Measurements from ENCODE around the gene CDH16.
A peak's percentile ranks its signal among the peaks of the same experiment; 100 is the strongest.
"Not testable (repeated sequence)": the region's sequence is repeated elsewhere in the genome, so short reads cannot be mapped to it uniquely, and the experiment has no call there.

The CDH16 gene

DNA sequence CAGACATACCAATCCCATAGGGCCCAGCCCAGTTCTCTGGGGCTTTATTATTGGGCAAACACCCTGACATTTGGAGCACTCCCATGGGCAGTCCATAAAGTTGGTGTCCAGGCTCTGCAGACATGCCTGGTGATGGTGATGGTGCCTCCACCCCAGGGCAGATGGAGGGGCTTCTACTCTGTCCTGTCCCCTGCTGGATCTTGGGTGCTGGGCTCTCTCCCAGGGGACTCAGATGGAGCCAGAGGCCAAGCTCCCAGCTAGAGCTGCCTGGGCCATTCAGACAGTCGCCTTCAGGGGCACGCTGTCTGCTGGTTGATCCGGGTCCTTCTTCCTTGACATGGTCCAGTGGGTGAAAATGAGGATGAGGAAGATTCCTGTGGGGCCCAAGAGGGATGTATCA, 10.6 kb downstream of the CDH16 start:
- no peak for DNase-seq

DNA sequence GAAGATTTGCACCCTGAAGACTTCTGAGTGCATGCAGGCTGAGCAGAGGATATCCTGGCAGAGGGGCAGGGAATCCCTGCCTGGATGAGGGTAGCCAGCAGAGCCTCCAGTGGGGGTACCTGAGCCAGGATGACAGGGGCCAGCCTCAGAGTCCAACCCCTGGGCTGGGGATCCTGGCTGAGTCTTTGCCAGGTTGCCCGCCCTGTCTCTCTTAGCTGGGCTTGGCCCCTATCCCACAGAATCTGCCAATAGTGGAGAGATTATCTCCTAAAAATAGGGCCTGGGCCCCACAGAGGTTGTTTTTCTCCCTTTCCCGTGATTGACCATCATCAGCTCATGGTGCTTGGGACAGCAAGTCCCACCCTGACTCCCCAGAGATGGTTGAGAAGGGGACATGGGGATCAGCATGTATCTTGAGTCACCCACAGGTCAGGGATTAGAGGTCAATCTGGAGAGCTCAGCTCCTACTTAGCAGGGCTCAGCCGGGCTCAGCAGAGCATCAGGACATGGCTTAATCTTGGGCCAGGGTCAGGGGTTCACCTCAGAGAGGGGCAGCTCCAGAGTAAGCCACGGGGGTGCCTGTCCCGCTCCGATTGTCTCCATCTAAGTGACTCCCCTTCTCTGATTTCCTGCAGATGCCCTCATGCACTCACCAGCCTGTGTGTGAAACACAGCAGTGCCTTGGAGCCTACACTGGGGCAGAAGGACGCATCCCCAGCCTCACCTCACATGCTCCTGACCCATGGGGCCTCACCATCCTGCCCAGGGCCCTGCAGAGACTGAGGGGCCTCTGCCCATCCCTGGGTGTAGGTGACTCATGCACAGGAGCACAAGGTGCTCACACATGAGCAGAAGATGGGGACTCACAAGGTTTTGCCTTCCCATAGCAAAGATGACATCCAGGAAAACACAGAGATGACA, 11.5 kb downstream of the CDH16 start:
- no peak for DNase-seq

DNA sequence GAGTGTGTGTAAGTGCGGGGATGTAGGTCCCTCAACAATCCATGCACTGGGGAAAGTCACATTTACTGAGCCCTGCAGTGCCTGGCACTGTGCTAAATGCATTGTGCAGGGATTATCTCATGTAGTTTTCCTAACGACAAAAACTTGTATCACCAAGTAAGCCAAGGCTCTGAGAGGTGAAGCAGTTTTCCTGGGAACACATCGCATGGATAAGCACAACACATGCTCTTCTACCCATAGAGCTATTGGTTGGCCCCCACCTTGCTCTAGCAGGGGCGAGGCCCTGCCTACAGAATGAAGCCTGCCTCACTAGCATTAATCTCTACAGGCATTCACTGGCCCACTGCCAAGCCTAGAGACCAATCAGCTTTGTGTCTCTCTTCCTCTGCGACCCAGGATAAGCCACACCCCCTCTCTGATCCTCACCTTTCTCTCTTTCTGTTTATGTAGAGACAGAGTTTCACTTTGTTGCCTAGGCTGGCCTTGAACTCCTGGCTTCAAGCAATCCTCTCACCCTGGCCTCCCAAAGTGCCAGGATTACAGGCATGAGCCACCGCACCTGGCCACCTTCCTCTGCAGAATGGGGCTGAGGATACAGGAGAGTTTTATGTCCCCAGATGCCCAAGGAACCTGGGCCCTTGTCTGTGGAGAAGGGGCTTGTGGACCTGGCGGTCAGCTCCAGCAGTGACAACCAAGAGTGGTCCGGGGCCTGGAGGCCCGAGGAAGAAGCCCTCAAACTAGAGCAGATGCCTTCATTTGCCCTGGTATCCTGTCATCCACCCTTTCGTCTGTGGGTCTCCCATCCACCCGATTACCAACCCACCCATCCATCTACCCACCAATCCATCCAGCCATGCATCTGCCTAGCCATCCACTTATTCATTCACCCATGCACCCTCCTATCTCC, 12.8 kb downstream of the CDH16 start:
- DNase-seq = peak; percentile 32

DNA sequence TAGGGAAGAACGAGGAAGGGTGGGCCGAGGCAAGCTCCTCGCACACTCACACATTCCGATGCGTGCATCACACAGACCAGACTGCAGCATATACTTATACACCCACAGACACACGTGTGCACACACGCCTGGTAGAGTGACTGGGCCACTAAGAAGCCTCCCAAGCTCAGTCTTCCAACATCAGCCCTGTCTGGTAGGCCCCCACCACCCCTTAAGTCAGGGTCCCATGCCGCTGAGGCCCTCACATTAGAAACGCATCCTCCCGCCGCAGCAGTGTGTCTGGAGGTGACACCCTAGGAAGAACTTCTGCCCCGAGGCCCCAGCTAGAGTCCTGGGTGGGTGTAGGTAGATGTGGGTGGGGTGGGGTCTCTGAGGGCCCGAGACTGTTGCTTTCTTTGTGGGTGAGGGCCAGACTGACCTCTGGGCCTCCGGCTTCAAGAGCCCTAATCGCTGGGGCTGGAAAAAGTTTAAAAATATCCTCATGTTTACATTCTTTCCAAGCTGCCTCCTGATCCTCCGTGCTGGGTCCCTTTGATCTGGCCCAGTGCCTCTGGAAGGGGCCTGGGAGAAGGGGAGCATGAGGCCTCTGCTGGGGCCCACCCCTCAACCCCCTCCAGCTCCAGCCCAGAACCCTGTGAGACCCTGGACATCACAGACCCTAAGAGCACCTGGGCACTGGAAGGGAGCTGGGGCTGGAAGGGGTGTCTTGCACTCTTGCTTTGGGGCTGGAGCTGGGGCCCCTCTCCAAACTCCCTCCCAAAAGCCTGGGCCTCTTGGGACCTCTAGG, 13.6 kb downstream of the CDH16 start:
- DNase-seq = no peak

DNA sequence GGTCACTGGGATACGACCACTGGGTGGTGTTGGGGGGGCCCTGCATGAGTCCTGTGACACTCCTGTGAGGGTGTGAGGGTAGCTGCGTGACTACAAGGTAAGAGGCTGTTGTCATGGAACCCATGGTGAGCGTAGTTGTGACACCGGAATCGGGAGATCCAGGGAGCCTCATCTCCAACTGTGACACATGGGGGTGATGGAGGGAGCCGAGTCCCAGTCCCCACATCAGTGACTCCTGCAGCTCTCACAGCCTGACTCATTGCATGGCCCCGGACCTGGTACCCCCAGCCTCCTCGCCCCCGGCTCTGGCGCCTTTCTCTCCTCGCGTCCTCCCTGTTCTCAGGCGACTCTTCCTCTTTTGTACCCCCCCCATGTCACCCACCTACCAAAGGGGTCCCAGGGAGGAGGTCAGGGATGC, 14.2 kb downstream of the CDH16 start:
- no peak for DNase-seq

DNA sequence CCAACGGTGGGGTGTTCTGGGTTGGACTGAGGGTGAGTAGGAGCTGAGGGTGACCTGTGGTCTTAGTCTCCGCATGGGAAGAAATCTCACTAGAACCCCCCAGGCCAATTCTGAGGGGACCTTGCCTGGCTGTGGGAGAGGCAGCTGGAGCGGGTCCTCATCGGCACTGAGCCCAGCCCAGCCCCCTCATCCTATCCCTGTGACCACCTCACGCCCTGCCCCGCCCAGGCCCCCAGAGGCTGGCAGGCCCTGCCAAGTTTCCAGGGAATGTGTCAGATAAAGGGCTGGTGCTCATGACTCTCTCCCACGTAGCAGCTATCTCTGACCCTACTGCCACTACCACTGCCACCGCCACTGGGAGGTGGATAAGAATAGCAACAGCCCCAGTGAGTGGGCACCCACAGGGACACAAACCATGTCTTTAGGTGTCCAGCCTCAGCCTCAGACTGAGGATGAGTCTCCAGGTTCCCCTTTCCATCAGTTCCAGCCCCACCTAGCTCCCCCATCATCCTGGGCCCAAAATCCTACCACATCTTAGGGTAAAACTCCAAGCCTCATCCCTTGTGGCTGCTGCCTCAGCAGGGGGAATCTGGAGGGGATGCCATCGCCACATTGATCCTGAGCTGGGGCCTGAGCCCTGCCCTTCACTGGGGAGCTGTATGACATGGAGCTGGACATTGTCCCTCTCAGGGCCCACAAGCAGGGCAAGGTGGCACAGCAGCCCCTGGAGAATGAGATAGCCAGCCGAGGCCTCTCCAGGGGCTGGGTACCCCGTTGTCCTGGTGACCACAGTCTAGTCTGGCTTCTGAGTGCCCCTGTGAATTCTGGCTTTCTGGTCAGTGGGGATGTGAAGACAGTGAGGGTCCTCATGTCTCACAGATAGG, 14.9 kb downstream of the CDH16 start:
- DNase-seq = no peak

DNA sequence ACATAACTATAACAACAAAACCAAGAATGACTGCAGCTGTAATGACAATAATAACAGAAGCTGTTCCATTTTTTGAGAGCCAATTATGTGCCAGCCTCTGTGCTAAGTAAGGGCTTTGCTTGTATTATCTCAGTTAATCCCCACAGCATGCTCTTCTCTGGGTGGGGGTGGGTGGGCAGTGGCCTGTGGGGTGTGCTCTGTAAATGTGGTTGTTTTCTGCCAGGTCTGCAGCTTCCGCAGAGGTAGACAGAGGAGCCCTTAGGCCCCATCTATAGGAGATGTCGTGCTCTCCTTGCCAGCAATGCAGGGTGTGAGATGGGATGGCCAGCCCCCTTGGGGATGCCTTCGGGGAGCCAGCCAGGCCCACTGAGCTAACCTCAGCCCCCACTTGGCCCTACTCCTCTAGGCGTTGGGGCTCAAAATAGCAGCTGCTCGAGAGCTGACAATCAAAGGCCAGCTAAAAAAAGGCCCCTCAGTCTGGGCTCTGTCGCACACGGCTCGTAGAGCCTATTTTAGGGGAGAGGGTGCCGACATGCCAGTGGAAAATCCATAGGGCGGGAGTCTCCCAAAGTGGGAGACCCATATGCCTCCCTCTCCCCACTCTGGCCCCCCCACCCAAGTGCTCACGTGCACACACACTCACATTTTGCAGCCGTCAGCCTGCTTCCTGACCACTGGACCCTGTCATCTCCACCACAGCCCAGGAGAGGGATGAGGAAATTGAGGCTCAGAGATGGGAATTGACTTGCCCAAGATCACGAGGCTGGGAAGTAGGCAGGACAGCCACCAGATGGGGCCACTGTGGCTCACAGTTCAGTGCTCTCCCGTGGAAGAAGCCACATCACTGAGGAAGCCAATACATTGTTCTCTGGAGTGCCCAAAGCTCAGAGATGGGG, 15.8 kb downstream of the CDH16 start:
- no peak for DNase-seq

DNA sequence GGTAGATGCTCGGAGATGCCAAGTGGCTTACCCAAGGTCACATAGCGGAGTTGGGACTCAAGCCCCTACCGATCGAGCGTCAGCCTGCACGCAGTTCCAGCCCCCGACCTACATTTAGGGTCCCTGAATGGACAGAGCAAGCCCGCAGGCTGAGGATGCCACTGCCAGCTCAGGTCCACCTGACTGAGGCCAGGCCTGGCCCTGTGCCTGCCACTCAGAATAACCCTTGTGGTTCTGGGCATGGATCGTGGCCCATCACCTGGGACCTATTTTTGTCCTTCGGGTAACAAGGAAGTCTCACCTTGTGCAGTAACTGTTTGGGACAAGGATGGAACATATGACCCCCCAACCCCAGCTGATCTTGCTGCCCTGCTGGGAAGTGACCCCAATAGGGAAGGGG, 17.1 kb downstream of the CDH16 start:
- DNase-seq = no peak

DNA sequence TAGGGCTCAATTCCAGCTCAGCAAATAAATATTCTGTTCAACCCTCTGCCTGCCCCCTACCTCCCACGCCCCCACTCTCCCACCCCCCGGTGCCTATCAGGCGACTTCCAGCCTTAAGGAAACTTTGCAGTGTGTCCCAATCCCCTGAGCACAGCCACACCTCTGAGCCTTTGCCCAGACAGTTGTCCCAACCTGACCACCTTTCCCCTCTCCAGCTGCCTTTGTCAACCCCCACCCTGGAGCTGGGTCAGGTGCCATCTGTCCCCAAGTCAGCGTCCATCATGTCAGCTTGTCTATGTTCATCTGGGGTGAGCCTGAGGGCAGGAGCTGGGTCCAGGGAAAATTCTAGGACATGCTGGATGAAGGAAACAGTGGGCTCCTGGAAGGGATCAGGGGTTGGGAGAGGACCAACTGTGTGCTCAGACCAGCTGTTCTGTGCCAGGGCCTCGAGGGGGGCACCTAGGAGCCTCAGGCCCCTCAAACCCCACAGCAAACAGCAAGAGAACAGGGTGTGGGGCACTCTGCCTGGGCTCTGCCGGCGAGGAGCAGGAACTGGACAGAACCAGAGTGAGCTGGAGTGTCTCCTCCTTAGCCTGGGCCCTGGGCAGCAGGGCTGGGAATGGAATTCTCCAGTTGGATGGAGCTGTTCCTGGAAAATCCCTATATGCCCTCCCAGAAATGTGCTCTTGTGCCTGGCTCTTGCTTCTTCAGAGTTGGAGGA, 17.8 kb downstream of the CDH16 start:
- DNase-seq = no peak

DNA sequence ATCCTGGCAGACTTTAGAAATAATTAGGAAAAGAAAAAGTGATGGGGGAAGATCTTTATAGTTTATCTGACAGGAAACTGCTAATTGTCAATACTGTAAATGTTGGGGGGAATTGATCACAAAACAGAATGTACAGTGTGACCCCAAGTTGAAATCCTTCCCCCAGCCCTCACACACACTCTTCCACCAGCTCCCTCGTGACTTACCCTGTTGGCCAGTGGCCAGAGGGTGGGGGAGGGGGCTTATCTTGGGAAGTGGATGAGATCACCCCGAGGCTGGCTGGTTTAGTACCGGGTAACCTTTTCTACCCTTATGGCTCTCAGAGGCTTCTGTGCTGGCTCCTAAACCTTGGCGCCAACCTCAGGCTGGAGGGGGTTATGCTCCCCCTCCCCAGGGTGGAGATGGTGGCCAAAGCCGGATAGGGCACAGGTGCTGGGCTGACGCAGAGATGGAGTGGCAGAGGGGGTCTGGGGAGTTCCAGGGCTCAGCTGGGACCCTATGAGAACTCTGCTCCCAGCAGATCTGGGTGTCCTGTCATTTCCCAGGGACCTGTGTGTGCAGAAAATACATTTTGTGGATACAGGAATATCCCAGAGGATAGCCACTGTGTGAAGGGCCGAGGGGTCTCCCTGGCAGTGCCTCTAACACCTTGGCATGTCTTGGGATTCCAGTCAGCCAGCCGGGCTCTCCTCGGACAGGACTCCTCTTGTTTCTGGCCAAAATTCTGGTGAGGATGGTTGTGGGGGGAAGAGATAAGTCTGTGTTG, 18.6 kb downstream of the CDH16 start:
- no peak for DNase-seq

DNA sequence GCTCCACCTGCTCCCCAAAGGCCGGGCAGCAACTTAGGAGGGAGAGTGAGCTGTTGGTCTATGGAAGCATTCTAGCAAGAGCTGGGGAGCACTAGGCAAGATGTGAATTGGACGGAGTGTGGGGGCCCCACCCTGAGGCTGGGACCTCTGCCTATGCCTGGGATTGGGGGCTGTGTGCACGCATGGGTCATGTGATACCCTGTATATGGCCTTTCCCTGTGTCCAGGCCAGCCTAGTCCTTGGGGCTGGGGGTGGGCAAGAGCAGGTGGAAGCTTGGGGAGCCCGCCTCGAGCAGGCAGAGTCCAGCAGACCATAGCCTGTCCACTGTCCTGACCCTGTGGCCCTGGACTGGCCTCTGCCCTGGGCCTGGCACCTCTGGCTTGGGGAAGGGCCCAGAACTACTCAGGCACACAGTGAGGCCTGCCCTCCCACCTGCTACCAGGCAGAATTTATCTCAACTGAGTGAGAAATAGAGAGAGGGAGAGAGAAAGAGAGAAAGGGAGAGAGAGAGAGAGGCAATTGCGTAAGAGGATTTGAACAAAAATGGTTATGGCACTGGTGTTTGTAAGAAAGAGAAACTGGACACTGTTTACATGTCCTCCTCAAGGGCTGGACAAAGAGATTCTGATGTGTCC, 19.3 kb downstream of the CDH16 start:
- no peak for DNase-seq

DNA sequence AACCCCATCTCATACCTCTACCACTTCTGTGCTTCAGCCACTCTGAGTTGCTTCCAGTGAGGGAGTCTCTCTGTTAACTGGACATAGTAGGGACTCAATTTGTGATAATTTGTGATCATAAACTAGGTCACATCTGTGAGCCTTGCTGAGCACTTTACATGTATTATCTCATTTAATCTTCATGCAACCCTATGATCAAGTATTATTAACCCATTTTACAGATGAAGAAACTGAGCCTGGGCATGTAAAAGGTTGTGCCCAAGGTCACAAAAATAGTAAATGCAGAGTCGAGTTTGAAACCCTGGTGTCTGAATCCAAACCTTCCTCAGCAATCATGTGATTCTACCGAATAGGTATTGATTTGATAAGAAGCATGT, 19.8 kb downstream of the CDH16 start:
- DNase-seq = no peak

DNA sequence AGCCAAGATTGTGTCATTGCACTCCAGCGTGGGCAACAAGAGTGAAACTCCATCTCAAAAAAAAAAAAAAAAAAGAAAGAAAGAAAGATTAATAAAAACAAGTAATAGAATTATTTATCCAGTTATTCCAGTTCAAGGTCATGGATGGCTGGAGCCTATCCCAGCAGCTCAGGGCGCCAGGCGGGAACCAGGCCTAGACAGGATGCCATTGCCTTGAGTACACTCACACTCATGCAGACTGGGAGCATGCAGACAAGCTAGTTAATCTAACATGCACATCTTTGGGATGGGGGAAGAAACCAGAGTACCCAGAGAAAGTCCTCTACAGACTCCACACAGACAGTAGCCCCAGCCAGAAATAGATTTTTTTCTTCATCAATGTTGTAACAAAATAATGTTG, 20.5 kb downstream of the CDH16 start:
- DNase-seq = no peak

DNA sequence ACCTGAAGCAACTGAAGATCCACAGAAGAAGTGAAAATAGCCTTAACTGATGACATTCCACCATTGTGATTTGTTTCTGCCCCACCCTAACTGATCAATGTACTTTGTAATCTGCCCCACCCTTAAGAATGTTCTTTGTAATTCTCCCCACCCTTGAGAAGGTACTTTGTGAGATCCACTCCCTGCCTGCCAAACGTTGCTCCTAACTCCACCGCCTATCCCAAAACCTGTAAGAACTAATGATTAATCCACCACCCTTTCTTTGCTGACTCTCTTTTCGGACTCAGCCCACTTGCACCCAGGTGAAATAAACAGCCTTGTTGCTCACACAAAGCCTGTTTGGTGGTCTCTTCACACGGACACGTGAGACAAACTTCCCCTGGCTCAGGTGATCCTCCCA, 22.0 kb downstream of the CDH16 start:
- not testable (repeated sequence) for DNase-seq

DNA sequence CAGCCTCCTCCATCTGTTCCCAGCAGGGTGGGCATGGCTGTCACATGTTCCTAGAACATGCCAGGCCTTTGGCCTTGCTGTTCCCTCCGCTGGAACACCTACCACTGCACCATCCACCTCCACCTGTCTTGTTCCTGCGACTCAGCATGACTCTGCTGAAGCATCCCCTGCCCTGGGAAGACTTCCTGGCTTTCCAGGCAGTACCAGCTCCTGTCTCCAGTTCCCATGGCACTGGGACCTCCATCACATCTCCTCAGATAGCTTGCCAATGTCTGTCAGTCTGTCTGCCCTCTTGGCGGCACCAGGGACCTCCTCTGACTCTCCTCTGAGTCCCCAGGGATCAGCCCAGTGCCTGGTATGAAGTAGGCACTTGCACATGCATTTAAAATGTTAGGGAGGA, 22.7 kb downstream of the CDH16 start:
- no peak for DNase-seq

DNA sequence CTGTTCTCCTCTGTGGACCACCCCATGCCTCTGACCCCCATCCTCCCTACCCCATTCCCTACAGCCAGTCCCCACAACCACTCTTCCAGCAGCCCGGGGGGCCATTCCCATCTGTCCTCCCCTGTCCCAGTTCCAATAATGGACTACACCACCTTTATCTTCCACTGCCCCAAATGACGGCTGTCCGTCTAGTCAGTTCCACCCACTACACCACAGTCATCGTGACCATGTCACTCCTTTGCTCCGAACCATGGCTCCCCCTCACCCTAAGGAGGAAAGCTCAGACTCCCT, 23.1 kb downstream of the CDH16 start:
- DNase-seq = no peak

DNA sequence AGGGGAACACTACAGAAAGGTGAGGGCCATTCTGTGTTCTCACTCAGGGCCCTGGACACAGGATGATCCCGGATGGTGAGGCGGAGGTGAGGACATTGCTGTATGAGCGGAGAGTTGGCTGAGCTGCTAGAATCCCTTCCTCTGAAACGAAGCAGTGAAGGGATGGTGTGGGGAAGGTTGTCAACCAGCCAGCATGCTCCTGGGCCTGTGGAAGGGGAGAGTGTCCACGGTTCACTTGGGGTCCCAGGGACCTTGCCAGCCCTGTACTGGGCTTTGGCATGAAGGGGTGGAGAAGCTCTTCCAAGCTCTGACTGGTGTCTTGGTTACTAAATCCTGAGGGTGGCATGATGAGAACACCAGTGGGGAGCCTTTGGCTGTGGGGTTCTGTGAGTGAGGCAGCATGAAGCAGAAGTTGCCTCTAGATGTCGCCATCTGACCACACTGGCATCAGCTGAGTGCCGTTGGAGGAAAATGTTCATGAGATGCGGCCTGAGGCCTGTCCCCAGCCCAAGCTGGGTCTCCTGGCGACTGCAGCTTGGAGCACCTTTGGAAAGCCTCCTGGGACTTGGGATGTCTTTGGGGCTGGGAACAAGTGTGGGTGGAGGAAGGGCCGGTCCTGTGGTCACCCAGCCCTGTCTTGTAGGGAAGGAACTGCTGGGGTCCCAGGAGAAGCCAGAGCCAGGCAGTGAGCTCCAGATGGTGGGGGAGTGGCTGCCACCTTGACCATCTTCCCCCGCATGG, 23.6 kb downstream of the CDH16 start:
- DNase-seq = peak; percentile 54

DNA sequence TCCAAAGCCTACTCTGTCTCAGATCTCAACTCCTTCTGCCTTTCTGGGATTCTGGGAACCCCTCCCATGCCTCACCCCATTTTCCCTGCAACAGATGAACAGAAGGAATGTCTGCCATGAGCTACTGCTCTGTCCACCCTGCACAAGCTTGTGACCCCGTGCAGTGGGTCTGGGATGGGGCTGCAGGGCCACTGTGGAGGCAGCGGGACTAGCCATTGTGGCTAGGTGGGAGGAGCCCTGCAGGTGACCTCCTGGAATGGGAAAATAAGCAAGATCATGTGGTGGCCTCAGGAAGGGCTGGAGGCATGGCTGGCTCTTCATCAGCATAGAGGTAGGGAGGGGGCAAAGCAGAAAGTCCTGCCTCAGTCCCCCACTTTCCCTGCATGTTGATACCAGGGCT, 24.6 kb downstream of the CDH16 start:
- DNase-seq = no peak

DNA sequence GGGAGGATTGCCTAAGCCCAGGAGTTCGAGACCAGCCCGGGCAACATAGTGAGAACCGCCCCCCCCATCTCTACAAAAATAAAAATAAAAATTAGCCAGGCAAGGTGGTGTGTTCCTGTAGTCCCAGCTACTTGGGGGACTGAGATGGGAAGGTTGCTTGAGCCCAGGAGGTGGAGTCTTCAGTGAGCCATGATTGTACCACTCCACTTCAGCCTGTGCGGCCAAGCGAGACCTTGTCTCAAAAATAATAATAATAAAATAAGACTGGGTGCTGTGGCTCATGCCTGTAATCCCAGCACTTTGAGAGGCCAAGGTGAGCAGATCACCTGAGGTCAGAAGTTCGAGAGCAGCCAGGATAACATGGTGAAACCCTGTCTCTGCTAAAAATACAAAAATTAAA, 26.9 kb downstream of the CDH16 start:
- no peak for DNase-seq
